DMS 273 treated with DMSO at 0.1 percent for 48 hours (cell line): ENCODE data around the gene ENTHD1.

Experiments used
- DNase-seq: peaks from one replicate; lab custom pipeline; 2025; lab: John Stamatoyannopoulos, UW

Gene ENTHD1

GRCh38 chr22:39845529-39845928 lies 48.0 kb downstream of the ENTHD1 start:
- DNase-seq, result no peak

DNA sequence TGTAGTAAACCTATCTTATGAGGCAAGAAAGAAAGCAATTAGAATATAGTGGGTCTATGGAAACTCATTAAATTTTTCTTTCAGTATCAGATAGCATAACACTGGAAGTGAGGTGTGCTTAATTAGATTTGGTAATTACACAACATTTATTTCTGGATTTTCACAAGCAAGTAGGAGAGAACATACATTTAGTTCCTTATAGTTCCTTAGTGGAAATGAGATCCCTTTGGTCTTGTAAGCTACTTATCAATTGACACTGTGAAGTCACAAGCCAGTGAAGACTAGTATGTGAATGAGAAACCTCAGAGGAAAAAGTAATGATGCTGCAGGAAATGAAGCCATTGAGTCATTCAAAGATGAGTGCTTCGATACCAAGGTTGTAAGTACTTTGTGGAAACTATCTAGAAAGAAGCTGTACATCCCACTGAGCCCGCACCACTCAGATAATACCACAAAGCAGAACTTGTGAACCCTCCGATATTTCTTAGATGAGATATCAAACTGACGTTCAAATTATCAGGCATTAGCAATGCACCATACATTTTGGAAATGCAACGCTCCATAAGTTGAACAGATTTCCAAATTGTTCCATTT lies 53.5 kb downstream of the ENTHD1 start:
- DNase-seq, result no peak

DNA sequence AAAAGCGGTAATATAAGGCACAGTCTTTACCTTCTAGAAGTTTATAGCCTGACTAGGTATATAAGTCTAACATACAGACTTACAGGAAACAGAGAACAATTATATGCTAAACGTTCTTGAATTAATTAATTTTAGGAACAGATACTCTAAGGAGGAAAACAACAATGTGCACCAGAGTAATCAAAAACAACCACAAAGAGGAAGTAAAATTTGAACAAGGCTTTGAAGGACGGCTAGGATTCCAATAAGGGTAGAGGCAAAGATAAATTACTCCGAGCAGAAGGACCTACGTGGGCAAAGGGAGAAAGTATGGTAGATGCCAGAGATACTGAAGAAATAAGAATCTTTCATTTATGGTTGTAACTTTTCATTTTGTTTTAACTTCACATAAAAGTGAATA lies 54.4 kb downstream of the ENTHD1 start:
- no peak for DNase-seq

DNA sequence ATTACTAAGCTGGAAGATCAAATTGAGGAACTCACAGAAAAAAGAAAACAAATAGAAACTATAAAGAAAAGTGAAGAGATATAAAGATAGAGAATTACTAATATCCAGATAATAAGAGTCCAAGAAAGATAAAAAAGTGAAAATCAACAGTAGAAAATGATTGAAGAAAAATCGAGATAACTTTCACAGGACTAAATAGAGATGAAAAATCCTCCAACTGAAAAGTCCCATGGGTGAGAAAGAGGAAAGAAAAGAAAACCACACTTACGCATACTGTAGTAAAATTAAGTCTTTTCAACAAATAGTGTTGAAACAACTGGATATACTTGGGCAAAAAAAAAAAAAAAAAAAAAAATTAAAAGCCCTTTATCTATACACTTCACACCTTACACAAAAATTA lies 60.0 kb downstream of the ENTHD1 start:
- DNase-seq, result no peak

DNA sequence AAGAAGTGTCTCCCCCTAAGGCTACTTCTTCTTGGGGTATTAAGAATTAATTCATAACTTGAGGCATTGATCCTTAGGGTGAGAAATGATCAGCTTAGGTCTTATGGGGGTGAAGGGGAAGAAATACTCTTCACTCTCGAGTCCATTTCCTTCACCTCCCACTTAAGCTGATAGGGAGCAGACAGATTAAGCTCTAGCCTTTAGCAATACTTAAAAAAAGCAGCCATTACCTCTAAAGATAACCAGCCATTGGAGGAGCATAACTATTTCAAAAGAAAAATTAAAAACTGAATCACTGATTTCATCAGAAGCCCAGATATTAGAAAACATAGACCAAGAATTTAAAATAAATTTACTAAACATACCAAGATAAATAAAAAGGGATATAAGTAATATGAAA lies 60.5 kb downstream of the ENTHD1 start:
- DNase-seq, result no peak

GRCh38 chr22:39832627-39833074 lies 60.9 kb downstream of the ENTHD1 start:
- DNase-seq, result no peak

DNA sequence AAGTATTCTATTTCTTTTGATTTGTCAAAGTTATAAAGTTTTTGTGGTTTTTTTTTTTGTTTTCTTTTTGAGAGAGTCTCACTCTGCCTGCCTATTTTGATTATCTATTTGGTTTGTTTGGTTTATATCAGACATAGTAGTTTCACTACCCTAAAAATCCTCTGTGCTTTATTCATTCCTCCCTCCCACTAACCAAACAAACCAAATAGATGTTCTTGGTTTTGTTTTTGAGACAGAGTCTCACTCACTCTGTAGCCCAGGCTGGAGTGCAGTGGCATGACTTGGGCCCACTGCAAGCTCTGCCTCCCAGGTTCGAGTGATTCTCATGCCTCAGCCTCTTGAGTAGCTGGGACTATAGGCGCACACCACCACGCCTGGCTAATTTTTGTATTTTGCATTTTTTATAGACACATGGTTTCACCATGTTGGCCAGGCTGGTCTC lies 67.9 kb downstream of the ENTHD1 start:
- no peak for DNase-seq

GRCh38 chr22:39821008-39821407 lies 72.6 kb downstream of the ENTHD1 start:
- DNase-seq, result no peak

DNA sequence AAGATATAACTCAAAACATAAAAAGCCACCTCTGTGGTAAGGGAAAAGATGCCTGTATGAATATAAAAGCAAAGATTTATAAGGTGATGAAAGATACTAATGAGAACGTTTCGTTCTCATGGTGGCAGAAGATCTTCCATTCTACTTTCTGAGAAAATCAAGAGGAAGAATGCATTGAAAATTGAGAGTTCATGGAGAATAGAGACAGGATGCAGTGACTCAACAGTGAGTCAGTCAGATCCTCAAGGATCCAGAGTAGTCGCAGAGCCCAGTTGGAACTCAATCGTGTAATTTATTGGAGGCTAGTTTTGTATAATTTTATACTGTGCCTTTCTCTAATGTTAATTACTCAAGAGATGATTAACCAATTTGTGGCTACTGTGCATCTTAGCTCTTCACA lies 73.3 kb downstream of the ENTHD1 start:
- no peak for DNase-seq

DNA sequence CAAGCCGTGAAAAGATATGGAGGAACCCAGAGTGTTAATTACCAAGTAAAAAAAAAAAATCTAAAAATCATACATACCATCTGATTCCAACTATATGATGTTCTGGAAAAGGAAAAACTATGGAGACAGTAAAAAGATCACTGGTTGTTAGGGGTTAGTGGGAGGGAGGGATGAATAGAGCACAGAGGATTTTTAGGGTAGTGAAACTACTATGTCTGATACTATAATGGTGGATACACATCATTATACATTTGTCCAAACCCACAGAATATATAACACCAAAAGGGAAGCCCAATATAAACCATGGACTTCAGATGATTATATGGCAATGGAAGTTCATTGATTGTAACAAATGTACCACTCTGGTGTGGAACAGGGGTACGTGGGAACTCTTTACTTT lies 74.1 kb downstream of the ENTHD1 start:
- DNase-seq, result no peak

- DNase-seq, result no peak
Observed at GRCh38 chr22:39818094-39818493, 75.5 kb downstream of the ENTHD1 start.

DNA sequence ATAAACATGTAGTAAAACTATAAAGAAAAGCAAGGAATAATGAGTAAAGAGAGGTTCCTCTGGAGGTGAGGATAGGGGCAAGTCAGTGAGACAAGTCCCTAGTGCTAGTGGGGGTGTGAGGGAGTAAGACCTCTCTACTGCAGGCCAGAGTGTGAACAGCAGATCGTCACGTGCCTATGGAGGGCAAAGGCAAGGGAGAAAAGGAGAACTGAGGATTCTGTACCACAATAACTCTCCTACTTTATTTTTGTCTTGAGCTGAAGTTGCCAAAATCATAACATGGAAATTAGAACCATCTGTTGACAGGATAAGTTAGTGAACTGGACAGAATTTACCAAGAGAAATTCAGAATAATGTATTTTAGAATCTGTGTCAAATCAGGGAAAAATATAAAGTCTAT lies 77.6 kb downstream of the ENTHD1 start:
- no peak for DNase-seq

GRCh38 chr22:39814899-39815298 lies 78.7 kb downstream of the ENTHD1 start:
- DNase-seq, result no peak

DNA sequence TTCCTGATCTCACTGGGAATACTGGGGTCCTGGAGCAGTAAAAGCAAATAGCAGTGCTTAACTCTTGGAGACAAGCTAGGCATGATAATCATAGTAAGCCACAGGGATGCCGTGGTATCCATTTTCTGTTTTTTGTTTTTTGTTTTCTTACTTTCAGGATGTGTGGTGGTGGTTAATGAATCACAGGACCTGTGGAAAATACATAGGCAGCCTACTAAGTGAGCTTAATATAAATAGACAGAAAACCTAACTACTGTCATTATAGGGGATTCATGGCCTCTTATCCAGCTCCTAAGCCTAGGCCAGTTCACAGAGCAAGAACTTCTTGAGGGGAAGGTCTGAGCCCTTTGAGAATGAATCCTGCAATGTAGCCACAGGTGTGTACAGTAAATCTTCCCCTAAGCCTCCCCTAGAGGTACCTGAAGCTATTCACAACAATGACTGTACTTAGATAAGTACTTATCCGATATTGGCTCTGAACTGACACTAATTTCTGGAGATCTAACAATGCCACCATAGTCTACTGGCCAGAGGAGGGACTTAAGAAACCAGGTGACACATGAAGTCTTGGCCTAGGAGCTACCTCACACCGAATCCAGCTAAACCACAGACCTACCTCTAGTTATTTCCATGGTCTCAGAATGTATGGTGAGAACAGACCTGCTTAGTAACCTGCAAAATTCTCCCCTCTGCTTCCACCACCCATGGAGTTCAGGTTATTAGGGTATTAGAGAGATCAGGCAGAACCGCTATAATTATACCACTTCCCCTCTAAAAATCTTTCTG lies 83.6 kb downstream of the ENTHD1 start:
- no peak for DNase-seq

DNA sequence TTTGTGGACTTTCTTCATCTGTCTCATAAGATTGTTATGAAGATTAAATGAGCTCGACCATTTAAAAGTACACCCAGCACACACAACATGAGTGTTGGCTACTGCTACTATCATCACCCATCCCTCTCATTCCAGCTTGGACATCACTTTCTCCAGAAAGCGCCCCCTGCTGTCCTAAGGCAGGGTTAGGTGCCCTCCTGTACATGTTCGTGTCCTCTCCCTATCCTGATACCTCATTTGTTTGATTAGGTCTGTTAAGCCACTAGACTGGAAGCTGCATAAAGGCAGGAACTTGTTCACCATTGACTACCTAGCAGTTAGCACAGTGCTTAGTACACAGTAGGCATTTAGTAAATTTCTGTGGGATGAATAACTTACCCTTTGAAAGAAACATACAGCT lies 85.5 kb downstream of the ENTHD1 start:
- DNase-seq, result no peak

- DNase-seq, result no peak
Observed at GRCh38 chr22:39806109-39806508, 87.5 kb downstream of the ENTHD1 start.

GRCh38 chr22:39805117-39805516 lies 88.4 kb downstream of the ENTHD1 start:
- no peak for DNase-seq

GRCh38 chr22:39802682-39803081 lies 90.9 kb downstream of the ENTHD1 start:
- DNase-seq, result no peak

DNA sequence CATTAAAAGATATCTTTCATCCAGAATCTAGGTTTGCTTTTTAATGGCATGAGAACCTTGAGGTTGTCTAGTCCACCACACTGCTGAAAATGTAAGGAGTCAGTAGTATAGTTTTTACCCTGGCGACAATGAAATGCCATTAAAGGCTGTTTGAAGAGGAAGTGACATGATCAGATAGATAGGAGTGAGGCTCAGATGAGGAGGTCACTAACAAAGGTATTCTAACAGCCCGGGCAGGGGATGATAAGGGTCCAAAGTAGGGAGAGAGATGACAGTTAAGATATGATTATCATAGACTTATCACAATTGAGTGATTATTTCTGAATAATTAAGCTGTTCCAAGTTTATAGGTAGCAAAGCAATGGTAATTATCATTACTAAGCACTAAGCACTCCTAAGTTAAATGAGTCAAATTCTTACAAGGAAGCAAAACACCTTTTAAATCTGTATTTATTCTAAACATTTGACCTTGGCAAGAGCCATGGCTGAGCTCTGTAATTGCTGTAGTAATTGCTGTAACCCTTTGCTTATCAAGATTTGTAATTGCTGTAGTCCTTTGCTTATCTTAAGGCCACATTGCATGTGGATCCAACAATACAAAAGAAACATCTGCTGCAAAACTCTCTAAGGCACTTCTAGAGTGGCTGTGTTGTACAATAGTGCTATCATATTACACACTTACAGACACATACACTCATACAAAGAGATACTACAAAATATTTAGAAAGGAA lies 92.6 kb downstream of the ENTHD1 start:
- peak; percentile 52 for DNase-seq

- no peak for DNase-seq
Observed at GRCh38 chr22:39797528-39798147, 95.9 kb downstream of the ENTHD1 start.

GRCh38 chr22:39789788-39790187 lies 103.8 kb downstream of the ENTHD1 start:
- DNase-seq, result no peak

- DNase-seq, result no peak
Observed at GRCh38 chr22:39785232-39785631, 108.3 kb downstream of the ENTHD1 start.
